Hepatocyte (in vitro differentiated cells): Measurements from ENCODE around the gene GPR153. TPM values are rescaled to one million over a fixed set of nuclear protein-coding genes. Genes with fewer than 3 reads are reported as not detected.
"Not testable (repeated sequence)": the region's sequence is repeated elsewhere in the genome, so short reads cannot be mapped to it uniquely, and the experiment has no call there.

Experiments used
- DNase-seq: peaks from one replicate; pipeline ENCODE4 v3.0.0-alpha.2; 2016; ENCODE audit warnings: low spot score
- H2AFZ ChIP-seq: fragments of 200-600 bp; sonication (generic); 2 replicates; pipeline ENCODE4 v1.6.0; 2016; ENCODE audit warnings: antibody characterized with exemption, mild to moderate bottlenecking
- H3K27ac ChIP-seq: fragments of 200-600 bp; sonication (generic); 2 replicates; pipeline ENCODE4 v1.5.1; 2016; ENCODE audit warnings: mild to moderate bottlenecking
- H3K27me3 ChIP-seq: fragments of 200-600 bp; sonication (generic); 2 replicates; pipeline ENCODE4 v1.6.1; 2016
- H3K36me3 ChIP-seq: fragments of 200-600 bp; sonication (generic); replicated peaks from 2 replicates; pipeline ENCODE4 v1.5.1; 2016; ENCODE audit warnings: low read depth; ENCODE audit not compliant: insufficient read depth
- H3K4me1 ChIP-seq: fragments of 200-600 bp; sonication (generic); 2 replicates; pipeline ENCODE4 v1.5.1; 2016; ENCODE audit warnings: mild to moderate bottlenecking, moderate library complexity; ENCODE audit not compliant: insufficient read depth
- H3K4me2 ChIP-seq: fragments of 200-600 bp; sonication (generic); 2 replicates; pipeline ENCODE4 v1.6.0; 2016
- H3K4me3 ChIP-seq: fragments of 200-600 bp; sonication (generic); 2 replicates; pipeline ENCODE4 v1.5.1; 2016; ENCODE audit warnings: mild to moderate bottlenecking
- H3K79me2 ChIP-seq: fragments of 200-600 bp; sonication (generic); 2 replicates; pipeline ENCODE4 v1.6.0; 2017; ENCODE audit warnings: mild to moderate bottlenecking
- H3K9me2 ChIP-seq: fragments of 200-600 bp; sonication (generic); replicated peaks from 2 replicates; pipeline ENCODE4 v1.6.0; 2017; ENCODE audit warnings: mild to moderate bottlenecking; ENCODE audit not compliant: insufficient read depth
- H3K9me3 ChIP-seq: fragments of 200-600 bp; sonication (generic); 2 replicates; pipeline ENCODE4 v1.5.1; 2016; ENCODE audit warnings: low read depth, mild to moderate bottlenecking
- H4K20me1 ChIP-seq: fragments of 200-600 bp; sonication (generic); 2 replicates; pipeline ENCODE4 v1.6.0; 2016; ENCODE audit warnings: mild to moderate bottlenecking; ENCODE audit not compliant: insufficient read depth, poor library complexity, severe bottlenecking
- CTCF ChIP-seq: fragments of 200-600 bp; sonication (generic); IDR thresholded peaks from 2 replicates; pipeline ENCODE4 v1.5.1; 2016; ENCODE audit warnings: antibody characterized with exemption, mild to moderate bottlenecking; ENCODE audit not compliant: poor library complexity
- EZH2 ChIP-seq: fragments of 200-600 bp; sonication (generic); IDR thresholded peaks from 2 replicates; pipeline ENCODE4 v1.6.1; 2016; ENCODE audit warnings: antibody characterized with exemption, mild to moderate bottlenecking, borderline replicate concordance
- EZH2phosphoT487 ChIP-seq: fragments of 200-600 bp; sonication (generic); IDR thresholded peaks from one replicate; pipeline ENCODE4 v1.6.1; 2018; ENCODE audit warnings: antibody characterized with exemption, mild to moderate bottlenecking, low read depth, moderate library complexity; ENCODE audit not compliant: unreplicated experiment, severe bottlenecking
- WGBS: methylation state at CpG from one replicate; pipeline ENCODE4 v1.1.6; 2016; ENCODE audit warnings: low lambda C conversion rate; ENCODE audit errors: missing lambda C conversion rate; 5-methylcytosine and 5-hydroxymethylcytosine counted together
- polyA plus RNA-seq: library from polyadenylated mRNA; unstranded; fragments of >200 nt; fragmentation: Nextera tagmentation; extraction: Ambion mirVana; gene quantifications from 2 replicates; pipeline ENCODE4 v1.2.1, GENCODE V29; 2016
- total RNA-seq: library from RNA; depleted of rRNA; stranded (reverse); fragments of >200 nt; gene quantifications from 2 replicates; pipeline ENCODE4 v1.2.3, GENCODE V29; 2014

The GPR153 gene
- total and polyA plus RNA-seq, 2 experiments from 2014 or later, result 9.1 to 13.5 TPM

GRCh38 chr1:6221210-6221784 lies 39.6 kb downstream of the GPR153 start:
- H3K9me2 ChIP-seq, result no peaks in the 10 kb centered on the region
- H2AFZ ChIP-seq, result no peak overlapping the region
- H3K9me3 ChIP-seq, result no peaks in the 10 kb centered on the region
- H3K4me1 ChIP-seq, result peaks cover 15% of the 10 kb centered on the region
- H3K27ac ChIP-seq, result no peak overlapping the region
- no peaks in the 10 kb centered on the region for H4K20me1 ChIP-seq
- peaks cover 2% of the 10 kb centered on the region for H3K79me2 ChIP-seq
- no peak overlapping the region for H3K4me2 ChIP-seq
- H3K4me3 ChIP-seq, result no peak overlapping the region
- DNase-seq, result no peak
- TF ChIP-seq EZH2 (no peak), EZH2phosphoT487 (no peak), CTCF (no peak)
- H3K36me3 ChIP-seq, result no peaks in the 10 kb centered on the region
- no peaks in the 10 kb centered on the region for H3K27me3 ChIP-seq
- 95% methylated on average over 12 of the region's 12 CpGs for WGBS

- no peaks in the 10 kb centered on the region for H3K36me3 ChIP-seq
These were observed 40.7 kb downstream of the GPR153 start for GRCh38 chr1:6220236-6220635.

GRCh38 chr1:6219641-6220040 lies 41.3 kb downstream of the GPR153 start:
- WGBS, result 86% methylated on average over 11 of the region's 11 CpGs
- not testable (repeated sequence) for H3K4me3 ChIP-seq, H3K36me3 ChIP-seq, H3K27ac ChIP-seq, H2AFZ ChIP-seq, H4K20me1 ChIP-seq, DNase-seq, H3K4me2 ChIP-seq, H3K9me3 ChIP-seq, H3K9me2 ChIP-seq, H3K79me2 ChIP-seq, H3K27me3 ChIP-seq
- peaks cover 11% of the 10 kb centered on the region for H3K4me1 ChIP-seq

More at GRCh38 chr1:6220236-6220635, 40.7 kb downstream of the GPR153 start:
- Histone ChIP-seq H3K27me3 (no peaks in the 10 kb centered on the region), H3K79me2 (peaks cover 2% of the 10 kb centered on the region), H3K4me1 (peaks cover 14% of the 10 kb centered on the region), H3K9me3 (no peaks in the 10 kb centered on the region), H3K27ac (no peak overlapping the region), H4K20me1 (no peaks in the 10 kb centered on the region), H3K4me2 (no peak overlapping the region), H3K9me2 (no peaks in the 10 kb centered on the region), H3K4me3 (no peak overlapping the region), H2AFZ (no peak overlapping the region)
- 82% methylated on average over 8 of the region's 8 CpGs for WGBS
- TF ChIP-seq CTCF (no peak), EZH2phosphoT487 (no peak), EZH2 (no peak)
- no peak for DNase-seq

GRCh38 chr1:6218375-6219164 lies 42.3 kb downstream of the GPR153 start:
- H3K4me1 ChIP-seq, result peaks cover 6% of the 10 kb centered on the region
- H3K4me3 ChIP-seq, result no peak overlapping the region
- no peaks in the 10 kb centered on the region for H3K9me3 ChIP-seq
- no peaks in the 10 kb centered on the region for H3K27me3 ChIP-seq
- H3K36me3 ChIP-seq, result no peaks in the 10 kb centered on the region
- peak overlapping the region; percentile 58 for H3K27ac ChIP-seq
- H4K20me1 ChIP-seq, result no peaks in the 10 kb centered on the region
- no peaks in the 10 kb centered on the region for H3K9me2 ChIP-seq
- no peak for DNase-seq
- H3K79me2 ChIP-seq, result peaks cover 2% of the 10 kb centered on the region
- TF ChIP-seq EZH2 (no peak), CTCF (no peak), EZH2phosphoT487 (no peak)
- no peak overlapping the region for H3K4me2 ChIP-seq
- 84% methylated on average over 16 of the region's 16 CpGs for WGBS
- no peak overlapping the region for H2AFZ ChIP-seq
